Measurements from ENCODE around the gene SUMO2. TPM values are rescaled to one million over a fixed set of nuclear protein-coding genes. Genes with fewer than 3 reads are reported as not detected.

The SUMO2 gene
- total RNA-seq, 1 experiment from 2014 or later: 859 TPM

DNA sequence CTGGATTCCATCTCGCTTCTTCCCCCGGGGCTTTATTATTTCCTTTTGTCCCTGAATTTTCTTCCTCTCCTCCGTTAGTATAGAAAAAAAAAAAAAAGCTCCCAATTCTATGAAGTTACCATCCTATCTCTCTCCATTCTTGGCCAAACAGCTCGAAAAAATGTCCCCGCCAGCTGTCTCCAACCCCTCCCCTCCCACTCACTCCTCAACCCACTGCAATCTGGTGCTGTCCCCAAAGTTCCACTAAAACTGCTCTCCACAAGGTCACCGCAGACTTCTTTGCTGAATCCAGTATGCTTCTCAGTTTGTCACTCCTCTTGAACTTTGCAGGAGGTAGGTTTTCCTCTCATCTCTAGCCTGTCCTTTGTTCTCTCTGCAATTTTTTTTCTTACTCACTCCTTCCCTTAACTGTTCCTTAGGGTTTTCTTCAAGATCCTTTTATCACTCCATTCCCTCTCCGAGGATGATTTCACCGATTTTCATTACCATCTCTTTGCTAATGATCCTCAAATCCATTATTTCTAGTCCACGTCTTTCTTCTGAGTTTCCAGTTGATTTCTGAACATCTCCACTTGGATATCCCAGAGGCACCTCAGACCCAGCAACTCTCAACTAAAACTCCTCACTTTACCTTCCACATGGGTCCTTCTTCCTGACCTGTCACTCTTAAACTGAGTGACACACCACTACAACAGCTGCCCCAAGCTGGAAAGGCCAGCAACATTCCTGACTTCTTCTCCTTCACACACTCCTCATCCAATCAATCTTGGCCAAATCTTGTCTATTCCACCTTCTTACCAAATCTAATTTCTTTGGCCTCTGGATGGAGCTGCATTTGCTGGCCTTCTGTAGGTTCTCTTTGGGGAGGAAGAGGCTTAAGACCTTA, 1.5 kb upstream of the SUMO2 start:
- BruUV-seq (replicated peaks): no TSS peak
- Histone ChIP-seq H3K27me3 (ENCODE audit: insufficient read depth, low read length) (no peaks in the 10 kb centered on the region), H3K4me1 (ENCODE audit: control insufficient read depth in 1 of 2, insufficient read depth in 2 of 2, low read length in 2 of 2) (peaks cover 22 to 38% of the 10 kb centered on the region in 2 experiments), H3K79me2 (ENCODE audit: insufficient read depth, low read length) (peaks cover 35% of the 10 kb centered on the region), H3K9ac (ENCODE audit: low read length) (no peak overlapping the region), H3K4me2 (ENCODE audit: low read length) (0 out of 2 replicates have a peak overlapping the region, but pooled peaks have one; percentile 82), H4K20me1 (ENCODE audit: insufficient read depth) (peaks cover 13% of the 10 kb centered on the region; the same call in 1 of the 2 replicates), H3K9me2 (ENCODE audit: insufficient read depth) (no peaks in the 10 kb centered on the region), H3K36me3 (ENCODE audit: control insufficient read depth in 1 of 2, insufficient read depth in 2 of 2, low read length in 2 of 2) (peaks cover 9 to 15% of the 10 kb centered on the region in 2 experiments), H2AFZ (ENCODE audit: low read depth, low read length, poor library complexity, severe bottlenecking) (no peak overlapping the region), H3K4me3 (replicated peaks in 1 of 2; ENCODE audit: low read depth in 1 of 2, low read length in 2 of 2) (no peak overlapping the region), H3K27ac (ENCODE audit: low read depth, low read length) (peak overlapping the region; percentile 100; the same call in 1 of the 2 replicates), H3K9me3 (ENCODE audit: control insufficient read depth in 1 of 2, insufficient read depth in 1 of 2, low read depth in 1 of 2, low read length in 2 of 2) (no peaks in the 10 kb centered on the region)
- DNase-seq (ENCODE audit: low read depth, low spot score) (no peak), ATAC-seq (no peak)
- intact Hi-C loops (cut with micrococcal nuclease): no loop called here
- POLR2A ChIA-PET: interaction anchor here (0.6 to 1.8 kb wide), 6 partner anchors 8 to 34 kb away, joined by 3 to 5 read pairs (median 4); partner anchors contain the start of genes JPT1 and NUP85
- no peak for TF ChIP-seq CBX3 (IDR thresholded peaks at IDR 0.05; ENCODE audit: low read depth)
- CTCF ChIA-PET: interaction anchor here (0.9 to 1.9 kb wide), 3 partner anchors 12 to 70 kb away, joined by 3 to 8 read pairs (median 6); no protein-coding TSS in a partner anchor
- RAD21 ChIA-PET (ENCODE audit: low non-redundant PET in 1 of 2, low total read pairs in 2 of 2, uncharacterized antibody in 2 of 2, unreplicated experiment in 2 of 2): interaction anchor here in 1 of 2 experiments (0.6 kb wide), 1 partner anchor 123 kb away, joined by 4 read pairs; no protein-coding TSS in a partner anchor

DNA sequence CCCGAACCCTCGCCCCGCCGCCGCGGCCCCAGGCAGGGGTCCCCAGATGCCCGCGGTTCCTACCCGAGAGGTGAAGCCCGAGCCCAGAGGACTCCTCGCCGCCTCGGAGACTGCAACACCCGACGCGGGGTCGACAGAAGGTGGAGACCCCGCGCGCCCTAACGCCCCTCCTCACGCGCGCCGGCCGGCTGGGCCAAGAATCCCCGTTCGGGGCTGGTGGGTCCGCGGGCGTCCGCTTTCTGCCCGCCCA, 515 bp downstream of the SUMO2 start:
- peaks cover 16 to 26% of the 10 kb centered on the region in 2 experiments for H3K36me3 ChIP-seq (ENCODE audit: control insufficient read depth in 1 of 2, insufficient read depth in 2 of 2, low read length in 2 of 2)
- peak overlapping the region; percentile 82 for H3K4me2 ChIP-seq (ENCODE audit: low read length)
- peak overlapping the region; percentile 100 for H3K27ac ChIP-seq (ENCODE audit: low read depth, low read length)
- peaks cover 20 to 33% of the 10 kb centered on the region in 2 experiments for H3K4me1 ChIP-seq (ENCODE audit: control insufficient read depth in 1 of 2, insufficient read depth in 2 of 2, low read length in 2 of 2)
- POLR2A ChIA-PET: interaction anchor here (1.8 kb wide), 1 partner anchor 23 kb away, joined by 4 read pairs; the partner anchor contains the start of gene NUP85
- RAD21 ChIA-PET (ENCODE audit: low non-redundant PET in 1 of 2, low total read pairs in 2 of 2, uncharacterized antibody in 2 of 2, unreplicated experiment in 2 of 2): no interaction called here
- no TSS peak for BruUV-seq (replicated peaks)
- no peaks in the 10 kb centered on the region for H3K9me3 ChIP-seq (ENCODE audit: control insufficient read depth in 1 of 2, insufficient read depth in 1 of 2, low read depth in 1 of 2, low read length in 2 of 2)
- peak; percentile 48; the same call in 1 of the 2 replicates for TF ChIP-seq SIN3A (IDR thresholded peaks at IDR 0.05; ENCODE audit: low read depth)
- TF ChIP-seq EGR1 (IDR thresholded peaks at IDR 0.05; ENCODE audit: low read depth): no peak
- intact Hi-C loops (cut with micrococcal nuclease): no loop called here
- H3K9me2 ChIP-seq (ENCODE audit: insufficient read depth): no peaks in the 10 kb centered on the region
- peaks cover 55% of the 10 kb centered on the region for H3K79me2 ChIP-seq (ENCODE audit: insufficient read depth, low read length)
- CTCF ChIA-PET: interaction anchor here (0.9 to 1.0 kb wide), 2 partner anchors 10 to 17 kb away, joined by 4 to 5 read pairs; no protein-coding TSS in a partner anchor
- H3K4me3 ChIP-seq (replicated peaks in 1 of 2; ENCODE audit: low read depth in 1 of 2, low read length in 2 of 2): peak overlapping the region; percentile 76 to 89
- peak overlapping the region; percentile 98 for H3K9ac ChIP-seq (ENCODE audit: low read length)
- DNase-seq (ENCODE audit: low read depth, low spot score) (no peak), ATAC-seq (no peak; the same call in 1 of the 2 replicates)
- H3K27me3 ChIP-seq (ENCODE audit: insufficient read depth, low read length): no peaks in the 10 kb centered on the region
- H4K20me1 ChIP-seq (ENCODE audit: insufficient read depth): peaks cover 21% of the 10 kb centered on the region; the same call in 1 of the 2 replicates
- H2AFZ ChIP-seq (ENCODE audit: low read depth, low read length, poor library complexity, severe bottlenecking): no peak overlapping the region

Measured in HCT116 (cell line).